ENCODE results near the gene ADAMTS16.

ADAMTS16 gene

DNA sequence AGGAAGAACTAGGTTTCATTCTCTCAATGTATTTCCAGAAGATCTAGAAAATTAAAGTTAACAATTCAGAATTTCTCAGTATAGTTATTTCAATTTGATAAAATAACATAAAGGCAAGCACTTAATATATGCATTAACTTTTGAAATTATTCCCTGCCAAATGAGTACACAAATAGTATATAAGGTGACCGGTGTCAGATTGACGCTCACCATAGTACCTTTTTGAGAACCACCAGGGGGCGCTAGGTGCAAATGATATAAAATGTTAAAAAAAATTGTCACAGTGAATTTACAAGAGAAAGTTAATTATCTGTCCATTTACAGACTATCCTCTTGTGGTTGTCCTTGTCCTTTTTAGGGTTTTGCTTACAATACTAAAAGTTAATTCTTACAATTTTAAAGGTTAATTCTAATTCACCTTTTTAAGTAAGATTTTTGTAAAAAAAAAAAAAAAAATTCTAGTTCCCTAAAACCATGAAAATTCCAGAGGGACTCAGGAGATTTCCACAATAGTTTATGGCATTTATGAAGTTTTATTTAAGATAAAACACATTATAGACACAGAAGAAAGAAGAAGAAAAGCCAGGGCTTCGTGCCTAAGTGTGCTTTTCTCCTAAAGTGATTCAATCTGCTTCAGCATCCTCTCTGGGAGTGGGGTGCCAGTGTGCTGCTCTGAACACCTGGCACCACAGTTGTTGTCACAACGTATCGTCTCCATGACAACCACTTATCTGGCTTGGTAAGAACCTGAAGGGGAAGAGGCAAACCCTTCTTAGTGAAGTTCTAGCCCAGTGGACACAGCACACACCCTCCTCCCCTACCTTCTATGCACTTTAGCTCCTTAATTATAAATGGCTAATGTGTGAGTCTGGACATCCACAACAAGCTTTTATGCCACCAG is 1.7 kb downstream of the ADAMTS16 start:
- DNase-seq, result peak; percentile 45 to 51

DNA sequence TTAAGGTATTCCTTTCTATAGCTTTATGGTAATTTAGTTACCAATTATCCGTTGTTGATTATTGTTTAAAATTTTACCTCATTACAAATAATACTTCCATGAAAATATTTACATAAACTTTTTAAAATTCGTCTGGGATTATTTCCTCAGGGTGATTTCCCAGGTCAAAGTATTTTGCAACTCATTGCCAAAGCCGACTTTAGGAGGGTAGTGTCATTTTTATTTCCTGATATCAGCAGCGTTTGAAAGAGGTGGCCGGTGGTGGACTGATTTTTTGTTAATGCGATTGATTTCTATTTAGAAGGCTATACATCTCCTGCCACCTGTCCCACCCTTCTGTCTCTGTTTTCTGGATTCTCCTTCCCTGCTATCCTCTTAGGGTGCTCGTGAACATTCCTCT is 4.3 kb downstream of the ADAMTS16 start:
- no peak for DNase-seq

DNA sequence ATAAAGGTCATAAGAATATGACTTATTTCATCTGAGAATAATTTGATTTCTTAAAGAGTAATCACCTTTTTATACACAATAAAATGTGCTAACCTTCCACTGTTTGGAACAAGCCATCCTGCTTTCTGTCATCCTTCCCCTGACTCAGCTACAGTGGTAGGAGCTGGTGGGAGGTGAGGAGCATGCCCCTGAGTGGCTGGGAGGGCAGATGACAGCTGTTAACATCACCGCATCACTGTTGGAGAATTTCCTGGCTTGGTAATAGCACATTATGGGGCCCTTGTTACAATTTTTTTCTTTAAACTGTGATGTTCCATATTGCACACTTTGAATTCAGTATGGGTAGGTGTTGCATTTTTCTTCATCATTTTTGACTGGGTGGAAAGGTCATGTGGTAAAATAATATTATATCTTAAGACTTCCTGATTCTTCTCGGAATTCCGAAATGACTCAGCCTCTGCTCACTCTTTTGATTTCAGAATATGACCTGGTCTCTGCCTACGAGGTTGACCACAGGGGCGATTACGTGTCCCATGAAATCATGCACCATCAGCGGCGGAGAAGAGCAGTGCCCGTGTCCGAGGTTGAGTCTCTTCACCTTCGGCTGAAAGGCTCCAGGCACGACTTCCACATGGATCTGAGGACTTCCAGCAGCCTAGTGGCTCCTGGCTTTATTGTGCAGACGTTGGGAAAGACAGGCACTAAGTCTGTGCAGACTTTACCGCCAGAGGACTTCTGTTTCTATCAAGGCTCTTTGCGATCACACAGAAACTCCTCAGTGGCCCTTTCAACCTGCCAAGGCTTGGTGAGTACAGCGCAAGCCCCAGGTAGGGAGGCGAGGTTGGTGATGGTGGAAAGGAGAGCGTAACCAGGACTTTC is 5.8 kb downstream of the ADAMTS16 start:
- no peak for DNase-seq

DNA sequence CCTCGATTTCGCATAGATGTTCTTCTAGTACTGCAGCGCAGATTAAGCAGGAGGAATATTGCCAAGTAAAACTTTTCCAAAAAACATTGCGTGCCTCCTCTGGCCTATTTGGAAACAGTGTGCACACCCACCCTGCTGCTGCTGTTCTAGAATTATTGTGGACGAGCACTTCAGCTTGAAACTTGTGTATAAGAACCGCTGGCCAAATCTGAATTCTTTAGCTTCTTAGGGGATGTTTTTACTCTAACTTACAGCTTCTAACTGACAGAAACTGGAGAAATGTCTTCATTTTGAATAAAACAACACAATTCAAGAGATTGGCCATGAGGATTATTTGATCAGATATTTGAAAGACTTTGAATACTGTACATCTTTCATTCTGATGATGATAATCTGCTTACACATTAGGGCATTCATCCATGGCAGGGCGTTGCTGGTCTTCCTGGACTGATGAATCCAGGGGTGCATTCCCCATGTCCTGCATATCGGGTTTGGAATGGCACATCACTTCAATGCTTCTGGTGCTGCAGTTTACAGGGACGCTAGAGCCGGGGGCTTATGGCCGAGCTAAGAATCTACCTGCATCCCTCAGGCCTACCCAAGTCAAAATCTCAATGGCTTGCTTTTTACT is 6.5 kb downstream of the ADAMTS16 start:
- DNase-seq, result no peak

DNA sequence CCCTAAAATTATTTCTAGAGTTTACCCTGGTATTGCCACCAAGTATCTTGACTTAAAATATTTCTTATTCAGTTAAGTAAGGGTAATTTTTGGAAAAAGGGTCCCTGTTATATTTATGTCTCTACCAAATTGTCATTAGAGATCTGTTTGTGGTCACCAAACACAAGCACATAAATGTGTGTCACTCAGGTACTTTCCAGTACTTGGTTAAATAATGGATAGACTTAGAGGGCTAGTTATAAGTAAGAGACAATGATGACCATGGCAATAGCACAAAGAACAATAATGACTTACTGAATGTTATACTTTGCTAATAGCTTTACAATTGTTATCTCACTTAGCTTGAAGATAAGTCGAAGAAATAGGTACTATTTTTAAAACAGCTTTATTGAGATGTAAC is 9.0 kb downstream of the ADAMTS16 start:
- DNase-seq, result no peak

DNA sequence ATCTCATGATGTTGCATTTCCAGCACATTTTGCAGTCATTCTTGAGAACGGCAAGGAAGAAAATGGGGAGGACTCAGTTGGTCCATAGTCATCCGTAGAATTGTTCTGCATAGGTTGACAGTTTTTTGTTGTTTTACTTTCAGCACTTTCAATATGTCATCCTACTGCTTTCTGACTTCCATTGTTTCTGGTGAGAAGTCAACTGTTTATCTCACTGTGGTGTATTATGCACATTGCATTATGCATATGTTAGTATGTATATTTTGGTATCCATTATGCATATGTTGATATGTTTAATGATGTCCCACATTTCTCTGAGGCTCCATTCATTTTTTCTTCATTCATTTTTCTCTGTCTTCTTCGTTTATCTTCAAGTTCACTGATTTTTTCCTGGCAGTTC is 10.5 kb downstream of the ADAMTS16 start:
- no peak for DNase-seq

DNA sequence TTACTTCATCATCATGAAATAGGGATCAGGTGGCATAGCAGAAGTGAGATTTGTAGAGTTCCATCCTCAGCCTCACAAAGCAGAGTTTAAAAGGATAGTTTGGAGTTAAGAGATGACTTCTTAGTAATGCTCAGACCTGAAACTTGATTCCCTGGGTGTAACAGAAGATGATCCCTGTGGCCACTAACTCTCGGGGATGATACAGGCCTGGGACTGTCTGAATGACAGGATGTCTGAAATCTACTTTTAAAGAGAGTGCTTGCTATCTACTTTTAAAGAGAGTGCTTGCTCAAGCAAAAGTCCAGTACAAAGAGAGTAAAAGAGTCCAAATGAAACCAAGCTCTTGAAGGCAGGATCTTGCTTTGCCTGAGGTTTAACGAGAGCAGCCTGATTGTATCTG is 14.6 kb downstream of the ADAMTS16 start:
- DNase-seq, result no peak

DNA sequence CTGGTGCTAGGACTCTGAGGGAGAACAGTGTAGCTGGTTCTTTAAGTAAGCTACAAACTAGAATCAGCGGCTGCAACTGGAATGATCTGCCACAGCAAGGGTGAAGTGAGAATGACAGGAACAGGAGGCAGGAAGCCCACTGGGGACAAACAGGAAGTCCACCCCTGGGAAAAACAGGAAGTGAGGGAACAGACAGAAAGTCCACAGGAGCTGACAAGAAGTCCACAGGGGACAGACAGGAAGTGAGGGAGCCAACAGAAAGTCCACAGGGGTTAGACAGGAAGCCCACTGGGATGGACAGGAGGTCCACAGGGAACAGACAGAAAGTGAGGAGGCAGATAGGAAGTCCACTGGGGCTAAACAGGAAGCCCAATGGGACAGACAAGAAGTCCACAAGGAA is 15.5 kb downstream of the ADAMTS16 start:
- no peak for DNase-seq

DNA sequence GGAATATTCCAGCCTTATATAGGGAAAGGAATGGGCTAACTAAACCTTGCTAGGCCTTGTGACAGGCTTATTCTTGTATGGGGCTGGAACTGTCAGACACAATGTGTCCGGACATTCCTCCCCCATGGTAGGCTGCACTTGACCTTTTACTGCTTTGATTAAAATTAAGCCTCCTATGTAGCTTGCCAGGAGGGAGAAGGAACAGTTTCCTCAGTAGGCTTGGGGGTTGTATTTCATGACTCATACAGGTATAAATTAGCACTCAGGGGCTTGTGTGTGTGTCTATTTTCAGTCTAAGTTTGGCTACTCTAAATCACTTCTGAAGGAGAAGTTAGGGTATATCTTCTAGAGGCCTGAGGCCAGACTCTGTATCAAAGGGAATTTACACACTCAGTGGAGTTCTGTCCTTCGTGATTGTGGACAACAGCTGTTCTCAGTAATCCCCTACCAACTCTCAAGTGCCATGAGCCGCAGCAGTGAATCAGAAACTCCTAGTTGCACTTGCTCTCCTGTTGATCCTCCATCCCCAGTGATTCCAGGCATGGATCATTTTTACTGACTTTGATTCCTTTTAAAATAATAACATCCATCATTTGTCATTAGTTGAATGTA is 16.4 kb downstream of the ADAMTS16 start:
- DNase-seq, result no peak

DNA sequence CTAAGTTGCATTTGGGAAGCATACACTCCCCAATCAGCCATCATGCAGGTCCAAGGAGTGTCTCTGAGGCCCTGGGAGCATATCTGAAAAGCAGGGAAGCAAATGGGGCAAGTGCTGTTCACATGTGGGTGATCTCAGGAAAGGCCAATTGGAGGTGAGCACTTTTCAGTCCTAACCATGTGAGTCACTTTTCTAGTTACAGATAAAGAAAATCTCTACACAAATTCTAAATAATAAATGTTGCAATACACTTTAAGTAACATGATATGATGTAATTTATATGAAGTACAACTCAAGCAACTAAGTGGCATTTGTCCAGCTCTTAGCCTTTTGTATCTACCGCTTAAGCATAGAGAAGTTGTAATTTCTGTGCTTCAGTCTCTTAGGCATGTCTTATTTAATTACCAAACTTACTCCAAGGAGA is 18.4 kb downstream of the ADAMTS16 start:
- DNase-seq, result no peak

DNA sequence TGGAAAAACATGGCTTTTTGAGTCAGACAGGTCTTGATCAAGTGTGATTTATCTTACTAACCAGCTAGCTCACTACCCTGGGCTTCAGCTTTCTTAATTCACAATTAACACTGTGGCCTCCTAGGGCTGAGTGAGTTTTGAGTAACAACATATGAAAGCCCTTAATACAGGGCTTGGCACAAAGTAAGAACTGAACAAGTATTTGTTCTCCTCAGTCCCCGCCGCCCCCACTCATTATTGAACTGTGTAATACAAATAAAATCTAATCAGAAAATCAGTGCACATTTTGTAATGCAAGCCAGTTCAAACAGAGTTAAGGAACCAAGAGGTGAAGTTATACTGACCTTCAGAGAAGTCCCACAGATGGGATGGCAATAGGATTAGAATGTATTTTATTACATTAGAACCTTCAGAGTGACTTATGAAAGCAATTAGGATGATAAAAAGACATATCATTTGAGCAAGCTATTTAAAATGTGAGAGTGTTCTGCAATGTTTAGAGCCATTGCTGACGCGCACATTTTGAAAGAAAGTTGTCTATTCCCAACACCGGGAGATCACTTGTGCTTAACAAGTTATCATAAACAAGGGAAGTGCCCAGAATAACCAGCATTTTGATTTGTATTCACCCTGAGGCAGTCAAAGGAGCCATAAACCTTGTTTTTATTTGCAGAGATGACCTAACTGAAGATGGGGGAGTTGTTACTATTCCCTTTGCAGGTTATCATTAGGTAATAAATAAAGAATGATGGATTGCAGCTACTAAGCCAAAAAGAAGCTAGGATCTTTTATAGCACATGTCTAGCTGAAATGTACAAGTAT is 19.4 kb downstream of the ADAMTS16 start:
- no peak for DNase-seq

DNA sequence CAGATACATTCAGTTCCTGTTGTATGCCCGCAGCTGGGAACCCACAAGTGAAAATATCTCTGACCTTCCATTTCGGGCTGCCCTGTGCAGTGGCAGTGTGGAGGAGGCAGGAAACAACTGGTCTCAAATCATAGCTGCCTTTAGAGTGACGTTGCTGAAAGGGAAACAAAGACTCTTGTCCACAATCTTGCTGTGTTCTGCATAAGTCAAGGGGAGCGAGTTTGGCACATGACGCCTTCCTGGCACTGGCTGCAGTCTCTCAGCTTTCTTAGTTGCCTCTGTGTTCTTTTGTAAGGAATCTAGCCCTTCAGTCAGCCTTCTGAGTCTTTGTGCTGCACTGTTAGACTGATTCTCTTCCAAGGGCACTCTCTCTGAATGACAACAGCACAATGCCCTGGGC is 24.0 kb downstream of the ADAMTS16 start:
- no peak for DNase-seq

DNA sequence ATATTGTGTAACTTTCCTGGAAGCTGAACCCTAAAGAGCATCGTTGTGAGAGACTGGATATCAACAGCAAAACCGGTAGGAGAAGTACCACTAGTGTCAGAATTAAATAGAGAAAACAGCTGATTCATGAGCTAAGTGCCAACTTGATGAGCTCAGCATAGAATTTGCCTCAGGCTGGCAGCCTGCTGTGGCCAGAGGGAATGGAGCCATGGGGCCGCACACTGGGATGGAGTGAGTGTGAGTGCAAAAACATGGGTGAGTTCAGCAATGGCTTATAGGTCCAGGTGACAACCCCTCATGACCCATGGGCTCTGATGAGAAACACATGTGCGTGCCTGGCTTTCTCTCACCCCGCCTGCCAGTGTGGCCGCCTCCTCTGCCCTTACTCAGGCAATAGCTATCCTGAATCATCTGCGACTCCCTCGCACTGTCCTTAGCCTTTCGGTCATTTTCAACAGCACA is 25.4 kb downstream of the ADAMTS16 start:
- DNase-seq, result no peak

DNA sequence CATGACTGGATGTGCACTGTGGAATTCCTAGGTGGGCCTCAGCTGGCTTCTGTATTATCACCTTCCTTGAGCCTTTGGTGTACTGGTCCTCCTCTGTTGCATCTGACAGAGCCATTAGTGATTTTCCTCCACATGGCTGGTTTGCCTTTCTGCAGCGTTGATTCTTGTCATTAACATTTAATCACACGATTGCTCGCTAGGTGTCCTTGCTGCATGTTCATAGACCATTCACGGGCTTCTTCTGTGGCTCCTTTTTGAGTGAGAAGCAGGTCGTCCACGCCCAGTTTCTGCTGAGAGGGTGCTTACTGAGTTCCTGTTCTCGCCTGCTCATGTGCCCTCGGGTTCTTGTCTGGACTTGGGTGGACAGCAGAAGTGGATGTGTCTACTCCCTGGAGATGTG is 29.3 kb downstream of the ADAMTS16 start:
- DNase-seq, result no peak

DNA sequence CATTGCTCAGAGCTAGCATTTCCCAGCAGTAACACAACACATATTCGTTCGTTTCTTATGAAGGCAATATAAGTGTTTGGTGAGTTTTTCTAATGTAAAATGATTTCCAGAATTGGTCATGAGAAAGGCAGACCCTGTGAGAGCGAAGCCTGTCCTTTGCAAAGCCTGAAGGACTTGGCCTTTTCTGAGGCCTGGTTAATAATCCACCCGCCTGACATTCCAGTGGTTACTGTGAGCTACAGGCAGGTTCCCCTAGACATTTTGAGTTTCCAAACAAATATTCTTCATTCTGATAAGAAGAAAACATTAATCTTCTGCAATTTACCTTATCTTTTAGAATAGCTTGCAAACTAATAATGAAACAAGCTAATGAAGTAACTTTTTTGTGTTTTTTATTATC is 38.0 kb downstream of the ADAMTS16 start:
- no peak for DNase-seq

DNA sequence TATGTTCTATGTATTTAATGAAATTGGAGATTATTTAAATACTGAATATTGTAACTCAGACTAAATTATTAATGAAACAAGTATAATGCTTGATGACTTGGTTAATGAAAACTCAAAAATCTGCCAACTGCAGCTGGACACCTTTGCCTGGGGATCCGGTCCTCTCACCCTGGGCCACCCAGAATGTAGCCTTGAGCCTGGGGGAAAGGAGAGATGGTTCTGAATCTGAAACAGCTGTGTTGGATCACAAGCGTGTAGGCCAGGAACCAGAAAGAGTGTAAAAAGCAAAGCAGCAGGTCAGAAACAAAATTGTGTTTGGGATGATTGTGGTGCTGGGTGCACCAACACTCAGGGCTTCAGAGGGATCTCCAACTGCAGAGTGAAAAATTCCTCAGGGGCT is 38.5 kb downstream of the ADAMTS16 start:
- no peak for DNase-seq

DNA sequence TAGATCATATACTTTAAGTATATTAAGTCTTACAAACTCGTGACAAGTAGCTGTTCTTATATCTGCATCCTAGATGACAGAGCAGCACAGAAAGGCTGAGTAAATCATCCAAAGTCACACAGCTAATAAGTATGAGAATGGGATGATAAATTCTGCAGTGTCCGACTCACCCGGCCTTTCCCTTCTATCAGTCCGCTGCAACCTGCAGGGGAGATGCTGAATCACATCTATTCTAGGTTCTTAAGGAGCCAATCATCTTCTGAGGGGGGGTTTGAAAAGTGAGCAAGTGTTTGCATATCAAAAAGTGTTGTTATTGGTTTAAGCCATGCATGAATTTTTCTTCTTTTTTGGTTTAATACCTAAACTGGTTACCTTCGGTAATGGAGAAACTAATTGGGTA is 38.9 kb downstream of the ADAMTS16 start:
- DNase-seq, result no peak

DNA sequence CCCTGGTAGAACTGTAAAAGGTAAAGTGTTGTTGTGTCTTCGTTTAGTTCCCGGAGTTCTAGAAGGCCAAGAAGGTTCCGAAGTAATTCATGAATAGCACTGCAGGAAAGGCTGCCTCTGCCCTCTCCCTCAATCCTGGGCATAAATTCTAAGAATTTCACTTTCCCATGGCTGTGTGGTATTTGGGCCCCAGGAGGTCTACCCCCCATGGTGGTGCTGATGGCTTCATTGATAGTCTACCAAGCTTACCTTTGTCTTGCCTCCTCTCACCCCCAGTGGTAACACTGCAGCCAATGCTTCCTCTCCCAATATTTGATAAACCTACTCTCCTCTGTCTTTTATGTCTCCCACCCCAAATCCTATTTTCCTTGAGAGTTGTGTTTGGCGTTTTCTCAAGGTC is 39.5 kb downstream of the ADAMTS16 start:
- no peak for DNase-seq

DNA sequence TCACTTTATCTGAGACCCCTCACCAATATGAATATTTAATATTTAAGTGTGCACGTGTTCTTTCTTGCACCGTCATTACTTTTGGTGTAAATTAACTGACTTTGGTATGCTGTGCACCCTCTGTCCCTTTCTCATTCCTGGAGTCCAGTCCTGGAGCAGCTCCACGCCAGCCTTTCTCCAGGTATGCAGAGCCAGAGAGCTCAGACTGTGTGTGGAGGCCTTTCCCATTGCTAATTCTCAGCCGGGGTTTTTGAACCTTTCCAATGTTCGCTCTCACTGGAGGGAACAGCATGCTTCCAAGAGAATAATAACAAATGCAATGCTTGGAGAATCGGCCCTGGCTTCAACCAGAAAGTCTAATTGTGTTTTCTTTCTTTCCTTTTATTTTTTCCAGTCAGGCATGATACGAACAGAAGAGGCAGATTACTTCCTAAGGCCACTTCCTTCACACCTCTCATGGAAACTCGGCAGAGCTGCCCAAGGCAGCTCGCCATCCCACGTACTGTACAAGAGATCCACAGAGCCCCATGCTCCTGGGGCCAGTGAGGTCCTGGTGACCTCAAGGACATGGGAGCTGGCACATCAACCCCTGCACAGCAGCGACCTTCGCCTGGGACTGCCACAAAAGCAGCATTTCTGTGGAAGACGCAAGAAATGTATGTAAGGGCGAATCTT is 41.7 kb downstream of the ADAMTS16 start:
- no peak for DNase-seq

DNA sequence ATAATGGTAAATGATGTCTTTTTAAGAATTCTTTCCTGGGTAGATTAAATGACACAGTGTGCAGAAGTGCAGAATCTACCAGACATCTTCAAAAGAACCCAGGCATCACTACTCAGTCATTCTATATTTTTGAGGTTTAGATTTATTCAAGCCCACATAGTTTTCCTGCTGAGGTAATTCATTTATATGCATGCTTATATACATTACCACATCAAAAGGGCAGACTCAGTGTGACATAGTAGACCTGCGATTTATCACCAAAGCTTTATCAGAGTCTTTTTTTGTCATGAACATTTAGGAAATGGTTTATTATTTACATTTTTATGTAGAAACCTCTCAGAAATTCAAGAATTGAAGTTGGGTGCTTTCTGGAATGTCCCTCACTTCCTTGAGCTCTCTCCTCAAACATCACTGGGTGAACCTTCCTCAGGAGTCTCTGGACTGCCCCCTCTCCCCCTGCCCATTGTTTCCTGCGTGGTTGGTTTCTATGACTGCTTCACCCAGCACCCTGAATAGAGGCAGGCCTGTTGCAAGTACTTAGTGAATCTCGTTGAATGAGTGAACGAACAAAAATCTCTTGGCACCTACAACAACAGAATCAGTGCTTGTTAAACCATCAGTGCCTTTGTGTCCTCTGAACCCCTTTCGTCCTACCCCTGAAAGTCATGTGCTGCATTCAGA is 42.5 kb downstream of the ADAMTS16 start:
- DNase-seq, result no peak

DNA sequence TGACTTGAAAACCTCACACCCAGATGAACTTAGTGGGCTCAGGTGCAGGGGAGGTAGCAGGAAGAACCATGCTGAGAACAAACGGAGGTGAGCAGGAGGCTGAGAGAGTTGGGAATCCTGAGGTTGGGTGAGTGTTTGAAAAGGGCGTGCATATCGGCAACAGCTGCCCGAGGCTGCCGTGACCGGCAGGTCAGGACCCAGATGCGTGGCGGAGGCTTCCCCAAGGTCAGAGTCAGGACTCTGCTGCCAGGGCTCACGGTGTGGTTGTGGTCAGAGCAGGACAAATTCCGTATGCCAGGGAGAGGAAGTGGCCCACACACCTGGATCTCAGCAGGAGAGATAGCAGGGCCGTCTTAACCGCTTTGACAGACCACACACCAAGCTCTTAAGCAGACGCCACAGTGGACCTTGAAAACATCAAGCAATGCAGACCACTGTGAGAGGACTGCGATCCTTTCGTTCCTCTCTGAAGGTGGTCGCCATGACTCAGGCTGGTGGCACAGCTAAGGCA is 43.1 kb downstream of the ADAMTS16 start:
- no peak for DNase-seq
